C4-2B (cell line): Measurements from ENCODE around the gene ADGRE1.

Source experiments
- CTCF ChIP-seq: fragments of 450-650 bp; conservative IDR thresholded peaks from 2 replicates; pipeline ENCODE4 v1.5.1; 2017; ENCODE audit warnings: mild to moderate bottlenecking
- ZFX ChIP-seq: fragments of 450-650 bp; IDR thresholded peaks from 2 replicates; pipeline ENCODE4 v1.6.1; 2017

- TF ChIP-seq CTCF (no peak), ZFX (no peak)
Observed at GRCh38 chr19:6865849-6866248, 21.5 kb upstream of the ADGRE1 start.
